Endodermal cell (in vitro differentiated cells): ENCODE results near the gene TRIM38. TPM values are rescaled to one million over a fixed set of nuclear protein-coding genes. Genes with fewer than 3 reads are reported as not detected.

ENCODE experiments used
- DNase-seq: peaks from one replicate; pipeline ENCODE4 v3.0.0-alpha.2; 2017
- H3K27ac ChIP-seq: 2 replicates; pipeline ENCODE4 v1.5.1; 2013; ENCODE audit warnings: mild to moderate bottlenecking, low read depth, low read length, moderate library complexity
- H3K27me3 ChIP-seq: 2 replicates; pipeline ENCODE4 v1.6.1; 2013; ENCODE audit warnings: mild to moderate bottlenecking, low read length, moderate library complexity; ENCODE audit not compliant: insufficient read depth, control insufficient read depth, poor library complexity, severe bottlenecking
- H3K36me3 ChIP-seq: 2 replicates; pipeline ENCODE4 v1.7.0; 2013; ENCODE audit warnings: mild to moderate bottlenecking, low read length, moderate library complexity; ENCODE audit not compliant: control insufficient read depth, insufficient read depth
- H3K4me1 ChIP-seq: one replicate; pipeline ENCODE4 v1.7.0; 2013; ENCODE audit warnings: low read length; ENCODE audit not compliant: control insufficient read depth, insufficient read depth
- H3K4me3 ChIP-seq: 2 replicates; pipeline ENCODE4 v1.5.1; 2013; ENCODE audit warnings: mild to moderate bottlenecking, low read length, moderate library complexity
- H3K9ac ChIP-seq: 2 replicates; pipeline ENCODE4 v1.6.1; 2013; ENCODE audit warnings: mild to moderate bottlenecking, low read length, moderate library complexity; ENCODE audit not compliant: poor library complexity, severe bottlenecking; ENCODE audit errors: extremely low read depth
- H3K9me3 ChIP-seq: 2 replicates; pipeline ENCODE4 v1.6.1; 2013; ENCODE audit warnings: mild to moderate bottlenecking, low read length, moderate library complexity; ENCODE audit not compliant: control insufficient read depth
- H3K27ac Mint-ChIP-seq: 2 replicates; pipeline ENCODE4 v1.8.0; 2020; ENCODE audit warnings: mixed read lengths
- H3K27me3 Mint-ChIP-seq: 2 replicates; pipeline ENCODE4 v1.8.0; 2021; ENCODE audit warnings: mild to moderate bottlenecking, mixed read lengths; ENCODE audit not compliant: insufficient read depth
- H3K36me3 Mint-ChIP-seq: 2 replicates; pipeline ENCODE4 v1.8.0; 2020; ENCODE audit warnings: low read depth, mixed read lengths
- H3K4me1 Mint-ChIP-seq: 2 replicates; pipeline ENCODE4 v1.8.0; 2020; ENCODE audit warnings: mixed read lengths
- H3K4me3 Mint-ChIP-seq: 2 replicates; pipeline ENCODE4 v1.8.0; 2020; ENCODE audit warnings: mild to moderate bottlenecking, moderate library complexity, mixed read lengths
- H3K9me3 Mint-ChIP-seq: 2 replicates; pipeline ENCODE4 v1.8.0; 2020; ENCODE audit warnings: mild to moderate bottlenecking, mixed read lengths
- CTCF ChIP-seq: fragments of 200-600 bp; sonication (generic); conservative IDR thresholded peaks from 2 replicates; pipeline ENCODE4 v1.5.0; 2021; ENCODE audit warnings: antibody characterized with exemption, mild to moderate bottlenecking
- WGBS, 2 experiments: methylation state at CpG; one replicate each; pipeline versions ENCODE4 v1.1.5 to v1.1.7; 2013; ENCODE audit warnings: missing lambda C conversion rate in 2 of 2, mixed read lengths in 1 of 2; ENCODE audit not compliant: insufficient coverage in 1 of 2, insufficient read length in 1 of 2; 5-methylcytosine and 5-hydroxymethylcytosine counted together
- total RNA-seq, 2 donors: library from RNA; stranded (reverse); fragmentation: NEBNext Ultra II Directional in 1 of 2; extraction: Animal tissue kit (Norgen Biotek cat#: 25700) in 1 of 2; gene quantifications; 2 replicates in 1 of 2; 3 replicates in 1 of 2; pipeline ENCODE4 v1.2.1, GENCODE V29; 2021

Gene TRIM38
- total RNA-seq, 2 donors from 2014 or later, result 4.2 to 4.4 TPM

DNA sequence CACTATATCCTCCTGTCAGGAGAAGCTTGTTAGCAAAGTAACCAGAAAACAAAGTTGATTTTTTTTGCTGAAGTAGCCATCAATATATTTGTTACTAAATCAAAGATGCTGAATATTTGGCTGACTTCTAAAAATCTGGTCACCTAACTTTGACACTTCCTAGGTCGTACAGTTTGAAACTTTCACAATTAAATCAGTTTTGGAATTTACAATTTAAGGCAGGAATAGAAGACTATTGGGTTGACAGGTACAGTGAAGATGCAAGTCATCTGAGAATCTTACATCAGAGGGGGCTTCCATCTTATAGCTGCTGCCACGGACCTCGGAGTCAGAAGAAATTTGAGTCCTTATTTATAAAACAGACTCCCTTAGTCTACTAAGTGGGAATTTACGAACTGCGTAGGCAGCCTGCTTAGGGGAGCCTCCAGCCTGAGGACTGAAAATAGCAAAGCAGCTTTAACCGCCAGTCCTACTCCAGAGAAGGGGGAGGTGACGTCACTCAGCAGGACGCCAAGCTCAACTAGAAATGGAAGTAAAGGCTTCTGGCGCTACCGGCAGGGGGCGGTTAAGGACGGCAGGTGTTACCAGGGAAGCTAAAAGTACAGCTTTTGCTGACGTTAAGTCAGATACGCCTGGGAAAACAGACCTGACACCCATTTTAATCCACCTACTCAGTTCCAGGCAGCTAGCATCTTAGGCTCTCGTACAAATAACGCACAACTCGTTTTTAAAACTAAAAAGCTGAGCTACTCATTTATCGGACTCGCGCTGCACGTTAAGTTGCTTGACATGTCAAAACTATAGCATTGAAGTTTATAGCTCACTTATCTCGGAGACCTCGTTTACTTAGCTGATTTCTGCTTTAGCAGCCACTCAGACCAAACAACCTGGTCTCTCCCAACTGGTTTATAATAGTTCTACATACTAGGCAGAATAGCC, 63.6 kb downstream of the TRIM38 start:
- H3K4me1 Mint-ChIP-seq, result peaks cover 65% of the 10 kb centered on the region
- no peaks in the 10 kb centered on the region for H3K36me3 Mint-ChIP-seq
- H3K4me3 Mint-ChIP-seq, result peak overlapping the region; percentile 80
- peak overlapping the region; percentile 97 for H3K27ac Mint-ChIP-seq
- DNase-seq, result peak; percentile 98
- H3K4me1 ChIP-seq, result peaks cover 26% of the 10 kb centered on the region
- H3K36me3 ChIP-seq, result no peaks in the 10 kb centered on the region
- H3K27ac ChIP-seq, result peak overlapping the region; percentile 85
- no peaks in the 10 kb centered on the region for H3K27me3 ChIP-seq
- peak overlapping the region; percentile 77 for H3K9ac ChIP-seq
- peak; percentile 92 for TF ChIP-seq CTCF
- peaks cover 7% of the 10 kb centered on the region for H3K9me3 ChIP-seq
- WGBS, 2 experiments, result 2 to 3% methylated on average over 17 to 23 of the region's 23 CpGs
- H3K4me3 ChIP-seq, result peak overlapping the region; percentile 94
- no peaks in the 10 kb centered on the region for H3K9me3 Mint-ChIP-seq
- H3K27me3 Mint-ChIP-seq, result no peaks in the 10 kb centered on the region

DNA sequence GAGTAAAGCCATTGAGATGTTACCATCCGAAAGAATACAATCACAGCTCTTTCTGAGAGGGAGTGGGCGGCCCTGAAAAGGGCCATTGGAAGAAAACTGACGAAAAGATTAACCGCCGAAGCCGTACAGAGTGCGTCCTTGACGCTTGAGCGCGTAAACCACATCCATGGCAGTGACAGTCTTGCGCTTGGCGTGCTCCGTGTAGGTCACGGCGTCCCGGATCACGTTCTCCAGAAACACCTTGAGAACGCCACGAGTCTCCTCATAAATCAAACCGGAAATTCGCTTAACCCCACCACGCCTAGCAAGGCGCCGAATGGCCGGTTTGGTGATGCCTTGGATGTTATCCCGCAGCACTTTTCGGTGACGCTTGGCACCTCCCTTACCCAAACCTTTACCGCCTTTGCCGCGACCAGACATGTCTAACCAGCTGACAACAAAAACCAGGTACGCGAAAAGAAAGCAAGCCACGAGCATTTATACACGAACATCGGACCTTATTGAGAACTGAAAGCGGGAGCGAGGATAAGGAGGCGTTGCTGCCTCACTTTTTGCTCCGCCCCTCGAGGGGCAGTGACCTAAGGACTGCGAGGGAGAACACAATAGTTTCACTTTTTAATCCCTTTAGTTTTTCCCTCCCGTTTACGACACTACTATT, 64.4 kb downstream of the TRIM38 start:
- Mint-ChIP-seq H3K36me3 (no peaks in the 10 kb centered on the region), H3K27me3 (no peaks in the 10 kb centered on the region), H3K4me1 (peaks cover 65% of the 10 kb centered on the region), H3K27ac (peak overlapping the region; percentile 97), H3K4me3 (peak overlapping the region; percentile 80), H3K9me3 (no peaks in the 10 kb centered on the region)
- H3K4me1 ChIP-seq, result peaks cover 26% of the 10 kb centered on the region
- peak overlapping the region; percentile 77 for H3K9ac ChIP-seq
- peak; percentile 97 for DNase-seq
- TF ChIP-seq CTCF, result no peak
- no peaks in the 10 kb centered on the region for H3K9me3 ChIP-seq
- H3K4me3 ChIP-seq, result peak overlapping the region; percentile 94
- WGBS, 2 experiments, result 0 to 1% methylated on average over 24 to 44 of the region's 44 CpGs
- H3K36me3 ChIP-seq, result no peaks in the 10 kb centered on the region
- H3K27me3 ChIP-seq, result no peaks in the 10 kb centered on the region
- peak overlapping the region; percentile 85 for H3K27ac ChIP-seq

- H3K27ac Mint-ChIP-seq, result peak overlapping the region; percentile 97
- no peaks in the 10 kb centered on the region for H3K27me3 Mint-ChIP-seq
- Histone ChIP-seq H3K4me1 (peaks cover 26% of the 10 kb centered on the region), H3K27me3 (no peaks in the 10 kb centered on the region), H3K27ac (peak overlapping the region; percentile 34), H3K9me3 (no peaks in the 10 kb centered on the region), H3K4me3 (peak overlapping the region; percentile 94), H3K36me3 (no peaks in the 10 kb centered on the region), H3K9ac (no peak overlapping the region)
- peak overlapping the region; percentile 80 for H3K4me3 Mint-ChIP-seq
- no peak for TF ChIP-seq CTCF
- 40 to 54% methylated on average over 6 to 9 of the region's 9 CpGs for WGBS, 2 experiments
- no peaks in the 10 kb centered on the region for H3K36me3 Mint-ChIP-seq
- no peaks in the 10 kb centered on the region for H3K9me3 Mint-ChIP-seq
- H3K4me1 Mint-ChIP-seq, result peaks cover 60% of the 10 kb centered on the region
- DNase-seq, result no peak
Observed at GRCh38 chr6:26027491-26028211, 65.0 kb downstream of the TRIM38 start.
